ENCODE results near the gene CPVL. TPM values are rescaled to one million over a fixed set of nuclear protein-coding genes. Genes with fewer than 3 reads are reported as not detected.

Gene CPVL
- 86.9 TPM for total RNA-seq
- long read RNA-seq, transcript CPVL-201 (13 exons, 2,091 nt): major isoform, 166 of 236 reads
- long read RNA-seq, transcript CPVL-202 (13 exons, 1,739 nt): minor isoform, 8 of 236 reads
- long read RNA-seq, partial matches to known transcripts: 16 of 236 reads
- long read RNA-seq, other reads (novel, unspliced or antisense): 46 of 236 reads

DNA sequence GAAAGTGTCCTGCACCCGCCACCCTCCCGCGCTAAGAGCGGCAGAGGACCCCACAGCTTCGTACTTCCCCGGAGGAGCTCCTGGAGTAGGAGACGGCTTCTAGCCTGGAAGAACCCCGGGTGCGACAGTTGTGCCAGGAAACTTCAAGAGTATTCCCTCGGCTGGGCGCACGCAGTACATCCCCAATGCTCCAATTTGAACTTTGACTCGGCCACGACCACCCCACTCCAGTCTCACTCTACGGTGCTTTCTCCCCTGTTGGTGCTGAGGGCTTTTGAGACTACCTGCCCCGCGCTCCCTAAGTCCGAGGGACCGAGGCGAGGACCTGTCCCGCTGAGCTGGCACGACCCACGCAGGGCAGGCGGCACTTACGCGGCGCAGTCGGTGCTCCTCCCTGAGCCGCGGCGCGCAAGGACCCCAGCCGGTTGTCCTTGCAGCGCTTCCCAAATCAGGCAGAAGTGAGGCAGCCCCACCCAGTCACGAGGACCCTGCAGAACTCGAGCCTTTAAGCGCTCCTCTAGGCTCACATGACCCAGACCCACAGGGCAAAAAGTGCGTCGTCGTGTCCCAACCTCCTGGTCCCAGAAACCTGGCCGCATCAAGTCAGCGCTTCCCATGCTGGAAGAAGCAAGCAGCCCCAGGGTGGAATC is at the start of gene CPVL:
Gene CPVL (minus strand): TSS at position 481 of the 650 bp plus-strand sequence. CDS start 25,476 bp downstream, outside the sequence.
- intact Hi-C loops (cut with DNase I): no loop called here
- peak; percentile 83 for DNase-seq (ENCODE audit: low spot score)

DNA sequence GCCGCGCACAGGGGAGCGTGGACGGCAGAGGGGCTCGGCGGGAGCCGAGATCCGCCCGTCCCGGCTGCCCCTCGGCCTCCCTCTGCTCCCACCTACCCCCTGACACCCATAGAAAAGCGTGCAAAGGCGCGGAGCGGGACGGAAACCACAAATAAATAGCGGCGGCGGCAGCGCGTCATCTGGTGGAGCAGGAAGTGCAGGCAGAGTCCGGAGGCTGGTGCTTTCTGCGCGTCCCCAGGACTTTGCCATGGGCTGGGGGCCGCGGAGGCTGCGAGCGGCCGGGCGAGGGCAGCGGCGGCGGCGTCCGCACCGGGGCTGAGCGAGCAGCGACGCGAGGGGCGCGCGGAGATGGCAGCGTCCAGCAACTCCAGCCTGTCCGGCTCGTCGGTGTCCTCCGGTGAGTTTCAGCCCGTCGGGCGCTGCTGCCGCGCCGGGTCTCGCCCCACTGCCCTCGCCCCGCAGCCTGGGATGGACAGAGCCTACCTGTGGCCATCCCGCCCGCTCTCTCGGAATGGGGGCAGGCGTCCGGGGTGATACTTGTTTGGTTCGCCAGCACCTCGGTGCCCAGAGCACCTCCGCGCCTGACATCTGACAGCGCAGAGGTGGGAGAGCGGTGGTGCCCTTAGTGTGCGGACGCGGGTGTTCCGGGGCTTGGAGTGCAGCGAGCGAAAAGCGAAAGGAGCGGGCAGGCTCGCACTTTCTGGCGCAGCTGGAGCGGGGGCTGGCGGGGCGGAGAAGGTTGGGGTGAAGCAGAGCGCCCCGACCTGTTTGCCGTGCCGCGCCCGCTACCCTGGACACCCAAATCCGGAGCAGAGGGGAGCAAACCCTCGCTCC is 48.5 kb upstream of the CPVL start, which contains the start of gene CHN2:
Gene CHN2 (plus strand): TSS at position 182 of the 834 bp plus-strand sequence.
- DNase-seq (ENCODE audit: low spot score): peak; percentile 83
- intact Hi-C loops (cut with DNase I): loop anchor here (5.0 to 10.0 kb wide), 3 partner anchors 152 to 410 kb away; no protein-coding TSS in a partner anchor

DNA sequence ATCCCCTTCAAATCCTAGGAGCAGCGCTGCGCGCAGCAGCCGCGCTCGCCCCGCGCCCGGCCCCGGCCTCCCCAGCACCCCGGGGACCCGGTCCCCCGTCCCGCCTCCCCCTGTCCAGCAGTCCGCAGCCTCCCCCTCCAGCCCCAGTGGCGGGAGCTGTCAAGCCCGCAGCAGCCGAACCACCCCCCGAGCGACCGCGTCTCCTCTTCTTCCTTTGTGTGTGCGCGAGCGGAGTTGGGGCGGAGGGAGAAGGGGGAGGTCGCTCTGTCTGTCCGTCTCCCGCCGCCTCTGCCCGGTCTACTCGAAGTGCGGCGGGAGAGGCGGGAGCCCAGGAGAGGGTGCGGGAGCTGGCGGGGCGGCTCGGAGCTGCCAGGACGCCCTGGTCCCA is 47.9 kb upstream of the CPVL start:
- intact Hi-C loops (cut with DNase I): loop anchor here (5.0 to 10.0 kb wide), 3 partner anchors 153 to 411 kb away; no protein-coding TSS in a partner anchor
- no peak for DNase-seq (ENCODE audit: low spot score)

DNA sequence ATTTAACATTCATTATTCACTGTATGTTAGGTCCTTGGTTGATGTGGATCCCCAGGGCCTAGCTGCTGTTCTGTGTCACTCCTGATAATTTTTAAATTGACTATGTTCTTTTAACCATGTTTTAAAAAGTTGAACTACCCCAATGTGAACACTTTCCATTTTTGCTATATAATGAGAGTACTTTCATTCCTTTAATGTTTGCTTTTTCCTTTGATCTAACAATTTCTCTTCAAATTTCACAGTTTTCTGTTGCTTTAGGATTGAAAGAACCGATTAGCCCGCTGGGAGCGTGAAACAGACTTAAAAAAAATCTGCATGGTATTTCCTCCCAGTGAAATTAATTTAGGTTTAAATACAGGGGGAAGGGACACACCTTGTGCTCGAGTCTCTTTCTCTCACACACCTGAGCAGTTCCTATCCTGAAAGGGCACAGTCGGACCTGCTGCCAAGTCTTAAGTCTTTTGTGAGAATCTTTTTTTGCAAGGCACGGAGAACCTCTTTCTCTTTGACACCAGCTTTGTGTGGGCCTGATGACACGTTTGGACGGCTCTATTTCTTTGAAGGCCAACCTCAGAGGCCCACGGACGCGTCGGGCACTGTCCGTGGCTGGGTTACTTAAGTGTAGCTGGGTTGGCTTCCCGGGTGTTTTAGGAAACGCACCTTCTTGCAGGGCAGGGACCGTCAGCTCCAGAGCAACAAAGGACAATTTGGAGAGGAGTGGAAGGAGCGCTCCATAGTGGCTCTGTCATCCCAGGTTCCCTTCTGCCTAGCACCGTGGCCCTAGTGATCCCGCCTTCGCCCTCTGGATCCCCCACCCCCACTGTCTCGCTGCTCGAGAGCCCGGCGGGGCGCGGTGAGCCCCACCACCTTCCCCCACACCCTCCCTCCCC is 47.2 kb upstream of the CPVL start:
- DNase-seq (ENCODE audit: low spot score): no peak
- intact Hi-C loops (cut with DNase I): loop anchor here (5.0 to 10.0 kb wide), 3 partner anchors 154 to 411 kb away; no protein-coding TSS in a partner anchor

DNA sequence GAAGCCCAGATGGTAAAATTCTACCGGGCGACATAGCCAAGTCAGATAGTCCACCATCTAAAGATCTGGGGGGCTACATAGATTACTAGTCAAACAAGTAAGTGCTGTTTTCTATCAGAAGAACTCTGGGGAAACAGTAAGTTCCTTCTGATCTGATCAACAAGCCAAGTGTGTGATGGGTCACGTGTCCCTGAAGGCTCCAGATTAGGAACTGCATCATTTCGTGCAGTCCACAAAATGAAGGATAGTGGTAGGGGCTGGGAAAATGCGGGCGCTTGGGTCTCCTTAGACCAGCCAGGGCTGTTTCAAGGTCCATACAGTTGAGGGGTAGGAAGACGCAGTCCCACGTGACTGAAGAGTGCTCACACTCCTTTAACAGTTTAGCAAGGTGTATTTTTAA is 46.5 kb upstream of the CPVL start:
- no peak for DNase-seq (ENCODE audit: low spot score)
- intact Hi-C loops (cut with DNase I): loop anchor here (5.0 to 10.0 kb wide), 3 partner anchors 154 to 412 kb away; no protein-coding TSS in a partner anchor

DNA sequence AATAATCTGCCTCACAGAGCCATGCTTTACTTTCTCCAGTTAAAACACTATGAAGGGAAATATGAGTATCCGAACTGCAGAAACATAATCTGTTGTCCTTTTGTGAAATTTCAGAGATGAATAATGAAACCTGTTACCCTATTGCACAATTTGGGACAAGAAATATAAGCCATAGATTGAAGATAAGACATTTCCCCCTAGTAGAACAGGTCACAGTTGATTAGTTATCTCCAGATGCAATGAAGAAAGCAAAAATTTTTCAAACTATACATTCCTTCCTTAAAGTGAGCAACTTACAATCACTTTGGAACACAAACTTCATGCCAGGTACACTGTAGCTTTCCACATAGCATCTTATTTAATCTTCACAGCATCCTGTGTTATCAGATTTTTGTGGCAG is 46.0 kb upstream of the CPVL start:
- DNase-seq (ENCODE audit: low spot score): no peak
- intact Hi-C loops (cut with DNase I): loop anchor here (5.0 to 10.0 kb wide), 3 partner anchors 155 to 412 kb away; no protein-coding TSS in a partner anchor

DNA sequence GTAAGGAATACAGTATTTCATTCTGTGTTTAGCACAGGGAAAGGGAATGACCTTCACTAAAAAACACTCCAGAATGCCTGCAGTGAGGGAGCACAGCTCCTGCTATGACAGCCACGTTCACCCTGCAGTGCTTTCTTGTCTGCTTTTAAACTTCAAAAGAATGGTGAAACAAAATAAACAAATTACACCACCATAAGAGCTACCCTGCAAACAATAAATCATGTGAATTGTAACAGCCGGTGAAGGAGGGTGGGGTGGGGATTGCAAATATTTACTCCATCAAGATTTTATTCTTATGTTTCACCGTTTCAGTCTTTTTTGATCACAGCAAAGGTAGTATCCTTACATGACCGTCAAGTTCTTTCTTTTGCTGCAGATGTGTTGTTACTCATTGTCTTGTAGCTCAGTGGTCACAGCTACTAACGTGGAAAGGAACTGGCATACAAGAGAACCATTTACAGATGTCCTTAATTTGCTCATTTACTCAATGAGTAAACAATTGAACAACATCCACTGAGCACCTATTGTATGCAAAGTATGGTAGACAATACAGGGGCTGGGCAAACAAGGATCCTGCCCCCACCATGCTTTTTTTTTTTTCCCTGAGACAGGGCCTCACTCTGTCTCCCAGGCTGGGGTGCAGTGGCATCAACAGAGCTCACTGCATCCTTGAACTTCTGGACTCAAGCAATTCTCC is 44.2 kb upstream of the CPVL start:
- intact Hi-C loops (cut with DNase I): loop anchor here (2.0 to 10.0 kb wide), 4 partner anchors 157 to 414 kb away; no protein-coding TSS in a partner anchor
- no peak for DNase-seq (ENCODE audit: low spot score)

DNA sequence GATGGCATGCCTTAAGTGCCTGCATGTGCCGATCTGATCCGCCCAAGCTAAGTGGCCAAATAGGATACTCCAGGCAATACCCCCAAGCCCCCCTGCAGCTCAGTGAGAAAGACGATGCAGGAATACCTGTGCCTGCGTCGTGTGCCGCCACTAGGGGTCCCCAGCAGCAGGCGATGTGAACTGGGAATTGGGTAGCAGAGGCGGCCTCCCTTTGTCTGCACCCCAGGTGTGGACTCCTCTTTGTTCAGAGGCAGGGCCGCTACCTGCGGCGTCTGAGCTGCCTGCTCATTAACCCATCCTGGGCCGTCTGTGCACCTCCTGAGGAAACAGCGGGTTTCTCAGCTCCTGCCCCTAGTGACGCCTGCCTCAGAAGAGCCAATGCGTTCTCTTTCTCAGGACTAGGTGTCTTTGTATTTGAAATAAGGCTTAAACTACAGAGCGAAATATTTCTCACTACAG is 43.4 kb upstream of the CPVL start:
- DNase-seq (ENCODE audit: low spot score): no peak
- intact Hi-C loops (cut with DNase I): loop anchor here (2.0 to 10.0 kb wide), 4 partner anchors 158 to 415 kb away; no protein-coding TSS in a partner anchor

DNA sequence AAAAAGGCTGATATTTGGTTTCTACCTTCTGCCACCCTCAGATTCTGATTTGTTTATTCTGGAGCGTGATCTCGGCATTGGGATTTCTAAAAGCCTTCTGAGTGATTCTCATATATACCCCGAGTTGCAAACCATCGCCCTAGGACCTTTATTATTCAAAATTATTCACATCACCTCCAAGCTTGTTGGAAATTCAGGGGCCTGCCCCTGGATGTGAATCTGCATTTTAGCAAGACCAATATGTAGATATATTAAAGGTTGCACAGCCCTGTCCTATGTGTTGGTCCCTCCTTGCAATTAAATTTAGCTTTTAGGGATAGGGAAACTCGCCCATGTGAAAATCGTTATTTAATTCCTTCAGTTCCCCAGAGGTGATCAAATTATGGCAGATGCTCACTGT is 39.3 kb upstream of the CPVL start:
- no peak for DNase-seq (ENCODE audit: low spot score)
- intact Hi-C loops (cut with DNase I): no loop called here

DNA sequence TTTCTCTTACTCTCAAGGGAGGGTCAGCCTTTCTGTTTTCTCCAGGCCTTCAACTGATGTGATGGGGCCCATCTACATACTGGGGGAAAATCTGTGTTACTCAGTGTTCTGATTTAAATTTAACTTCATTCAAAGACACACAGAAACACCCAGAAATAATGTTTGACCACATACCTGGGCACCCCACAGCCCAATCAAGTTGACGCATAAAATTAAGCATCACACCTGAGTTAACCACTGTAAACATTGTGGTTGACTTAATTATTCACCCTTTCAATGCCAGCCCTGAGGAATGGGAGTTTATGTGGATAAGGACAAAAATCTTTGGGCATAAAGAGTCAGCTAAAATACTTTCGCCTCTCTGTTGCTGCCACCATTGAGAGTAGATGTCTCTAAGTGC is 38.3 kb upstream of the CPVL start:
- intact Hi-C loops (cut with DNase I): no loop called here
- DNase-seq (ENCODE audit: low spot score): no peak

DNA sequence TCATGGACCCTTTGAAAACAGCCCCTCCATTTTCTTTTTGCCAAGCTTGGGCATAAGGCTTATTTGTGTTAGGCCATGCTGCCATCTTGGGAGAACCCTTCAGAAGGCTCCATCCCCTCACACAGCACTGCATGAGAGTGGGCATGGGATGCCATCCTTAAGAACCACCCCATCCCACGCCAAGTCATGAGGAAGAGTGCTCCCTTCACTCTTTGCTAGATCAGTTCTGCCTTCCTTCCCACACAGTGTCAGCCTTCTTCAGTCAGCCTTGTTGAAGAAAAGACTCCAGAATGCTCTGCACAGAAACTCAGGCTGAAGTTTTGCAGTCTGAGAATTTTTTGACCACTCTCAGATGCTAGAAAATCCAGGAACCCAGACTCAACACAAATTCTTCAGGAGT is 32.8 kb upstream of the CPVL start:
- intact Hi-C loops (cut with DNase I): no loop called here

DNA sequence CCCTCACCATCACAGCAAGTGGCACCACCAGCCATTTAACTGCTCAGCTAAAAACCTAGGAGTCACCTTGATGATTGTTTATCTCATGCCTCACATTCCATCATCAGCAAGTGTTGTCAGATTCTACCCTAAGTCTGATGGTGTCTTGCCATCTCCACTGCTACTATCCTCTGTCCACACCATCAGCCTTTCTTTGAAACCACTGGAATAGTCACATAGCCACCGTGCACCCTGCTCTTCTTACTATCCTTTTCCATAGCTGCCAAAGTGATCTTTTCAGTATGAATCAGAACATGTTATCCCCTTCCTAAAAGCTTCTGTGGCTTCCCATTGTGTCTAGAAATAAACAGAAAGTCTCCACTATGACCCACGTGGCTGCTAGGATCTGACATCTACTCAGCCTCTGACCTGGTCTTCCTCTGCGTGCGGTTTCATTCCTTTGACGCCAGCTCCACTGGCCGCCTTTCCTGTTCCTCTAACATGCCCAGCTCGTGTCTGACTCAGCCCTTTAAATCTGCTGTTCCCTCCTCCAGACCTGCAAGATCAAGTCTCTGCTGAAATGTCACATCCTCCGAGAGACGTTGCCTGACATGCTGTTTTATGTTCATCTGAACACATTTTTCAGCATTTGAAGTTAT is 31.7 kb upstream of the CPVL start:
- intact Hi-C loops (cut with DNase I): no loop called here

More for the DNA sequence above, 32.8 kb upstream of the CPVL start:
- no peak for DNase-seq (ENCODE audit: low spot score)

DNA sequence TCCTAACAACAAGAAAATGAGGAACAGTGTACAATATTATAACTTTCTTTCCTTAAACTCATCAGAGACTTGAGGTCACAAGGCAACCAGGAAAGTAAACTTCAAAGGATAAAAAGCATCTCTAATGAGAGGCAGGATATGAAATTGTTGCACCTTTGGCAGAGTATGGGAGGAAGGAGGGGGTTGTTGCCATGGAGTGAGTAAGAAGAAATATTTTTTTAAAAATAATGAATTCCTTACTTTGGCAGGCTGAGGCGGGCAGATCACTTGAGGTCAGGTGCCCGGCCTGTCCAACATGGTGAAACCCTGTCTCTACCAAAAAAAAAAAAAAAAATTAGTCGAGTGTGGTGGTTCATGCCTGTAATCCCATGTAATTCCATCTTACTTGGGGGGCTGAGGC is 27.1 kb upstream of the CPVL start:
- DNase-seq (ENCODE audit: low spot score): no peak
- intact Hi-C loops (cut with DNase I): no loop called here

More for the DNA sequence above, 31.7 kb upstream of the CPVL start:
- no peak for DNase-seq (ENCODE audit: low spot score)

DNA sequence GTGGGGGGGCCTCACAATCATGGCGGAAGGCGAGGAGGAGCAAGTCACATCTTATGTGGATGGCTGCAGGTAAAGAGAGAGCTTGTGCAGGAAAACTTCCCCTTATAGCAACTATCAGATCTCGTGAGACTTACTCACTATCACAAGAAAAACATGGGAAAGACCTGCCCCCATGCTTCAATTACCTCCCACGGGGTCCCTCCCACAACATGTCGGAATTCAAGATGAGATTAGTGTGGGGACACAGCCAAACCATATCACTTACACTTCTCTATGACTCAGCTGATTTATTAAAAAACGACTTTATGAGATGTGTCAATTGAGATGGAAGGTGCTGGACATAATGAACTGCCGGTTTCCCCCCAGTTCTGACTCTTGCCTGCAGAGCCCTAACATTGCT is 24.4 kb upstream of the CPVL start:
- no peak for DNase-seq (ENCODE audit: low spot score)

DNA sequence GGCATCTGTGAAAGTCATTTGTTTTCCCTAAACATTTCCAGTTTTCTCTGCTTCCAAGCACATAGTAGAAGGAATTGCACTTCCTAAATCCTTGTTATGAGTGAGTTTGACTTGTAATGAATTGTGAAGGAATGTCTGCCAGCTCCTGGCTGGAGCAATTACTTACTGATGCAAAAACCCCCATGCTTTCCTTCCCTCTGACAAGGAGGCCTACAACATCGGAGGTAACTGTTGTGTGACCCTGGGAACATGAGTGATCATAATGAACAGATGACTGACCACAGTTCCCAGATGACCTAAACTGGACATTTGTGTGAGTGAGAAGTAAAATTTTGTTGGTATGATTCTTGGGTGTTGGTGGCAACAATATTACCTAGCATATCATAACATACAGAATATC is 21.4 kb upstream of the CPVL start:
- DNase-seq (ENCODE audit: low spot score): no peak
- intact Hi-C loops (cut with DNase I): no loop called here

More for the DNA sequence above, 24.4 kb upstream of the CPVL start:
- intact Hi-C loops (cut with DNase I): no loop called here

DNA sequence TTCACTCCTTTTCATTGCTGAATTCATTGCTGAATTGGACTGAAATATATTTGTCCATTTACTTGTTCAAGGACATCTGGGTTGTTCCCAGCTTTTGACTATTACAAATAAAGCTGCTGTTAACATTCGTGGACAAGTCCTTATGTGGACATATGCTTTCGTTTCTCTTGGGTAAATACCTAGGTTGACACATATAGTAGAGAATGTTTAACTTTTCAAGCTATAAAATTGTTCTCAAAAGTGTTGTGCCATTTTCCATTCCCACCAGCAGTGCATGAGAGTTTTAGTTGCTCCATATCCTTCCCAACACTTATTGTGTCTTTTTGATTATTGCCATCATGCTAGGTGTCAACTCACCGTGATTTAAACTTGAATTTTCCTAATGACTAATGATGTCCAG is 17.5 kb upstream of the CPVL start:
- no peak for DNase-seq (ENCODE audit: low spot score)
- intact Hi-C loops (cut with DNase I): no loop called here

DNA sequence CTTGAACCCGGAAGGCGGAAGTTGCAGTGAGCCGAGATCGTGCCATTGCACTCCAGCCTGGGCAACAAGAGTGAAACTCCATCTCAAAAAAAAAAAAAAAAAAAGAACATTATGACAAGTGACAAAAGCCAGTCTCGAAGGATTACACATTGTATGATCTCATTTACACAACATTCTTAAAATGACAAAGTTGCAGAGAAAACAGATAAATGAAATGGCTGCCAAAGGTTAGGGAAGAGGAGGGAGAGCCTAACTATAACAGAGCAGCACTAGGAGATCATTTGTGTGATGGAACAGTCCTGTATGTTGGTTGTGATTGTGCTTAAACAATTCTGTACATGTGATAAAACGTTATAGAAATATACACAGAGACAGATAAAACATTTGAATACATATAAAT is 16.2 kb upstream of the CPVL start:
- no peak for DNase-seq (ENCODE audit: low spot score)
- intact Hi-C loops (cut with DNase I): no loop called here

DNA sequence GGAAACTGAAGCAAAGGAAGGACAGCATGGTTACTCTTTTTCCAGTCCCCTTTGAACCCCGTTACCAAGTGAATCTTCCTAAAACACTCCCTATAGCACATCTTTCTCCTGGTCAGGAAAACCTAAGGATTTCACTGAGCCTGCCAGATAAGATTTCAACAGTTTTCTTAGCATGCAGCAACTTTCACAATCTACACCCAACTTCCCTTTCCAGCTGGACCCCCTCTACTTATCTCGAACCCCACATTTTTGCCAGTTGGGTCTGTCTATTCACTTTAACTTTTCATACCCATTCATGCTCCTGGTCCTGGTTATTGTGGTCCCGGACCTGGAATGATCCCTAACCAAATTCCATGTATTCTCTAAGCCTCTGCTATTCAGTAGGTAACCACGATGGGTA is 14.9 kb upstream of the CPVL start:
- intact Hi-C loops (cut with DNase I): no loop called here
- DNase-seq (ENCODE audit: low spot score): no peak

All from cardiac septum (tissue), 1 donor.